Transverse colon (tissue), 4 donors: ENCODE data around the gene TCF7. TPM values are rescaled to one million over a fixed set of nuclear protein-coding genes. Genes with fewer than 3 reads are reported as not detected.

ENCODE experiments used
- DNase-seq: peaks from one replicate; pipeline ENCODE4 v3.0.0-alpha.2; 2019
- H3K27ac ChIP-seq, 4 donors: fragments of 200-600 bp; sonication (generic); 2 replicates each; pipeline ENCODE4 v1.5.1; 2016 to 2018; ENCODE audit warnings: inconsistent platforms in 4 of 4
- H3K27me3 ChIP-seq: fragments of 200-600 bp; sonication (generic); 2 replicates; pipeline ENCODE4 v1.5.1; 2017; ENCODE audit warnings: inconsistent platforms
- H3K36me3 ChIP-seq, 4 donors: fragments of 200-600 bp; sonication (generic); 2 replicates each; pipeline ENCODE4 v1.5.1; 2017 to 2019; ENCODE audit warnings: inconsistent platforms in 4 of 4
- H3K4me1 ChIP-seq, 4 donors: fragments of 200-600 bp; sonication (generic); 2 replicates each; pipeline ENCODE4 v1.5.1; 2017 to 2020; ENCODE audit warnings: inconsistent platforms in 4 of 4
- H3K4me3 ChIP-seq, 4 donors: fragments of 200-600 bp; sonication (generic); 1 replicate in 1 of 4; 2 replicates in 3 of 4; pipeline versions ENCODE4 v1.5.1 to v1.6.1; 2017 to 2019; ENCODE audit warnings: inconsistent platforms in 4 of 4
- H3K9me3 ChIP-seq, 2 donors: fragments of 200-600 bp; sonication (generic); 2 replicates each; pipeline ENCODE4 v1.5.1; 2017 to 2019; ENCODE audit warnings: inconsistent platforms in 2 of 2
- EP300 ChIP-seq: sonication (generic); formaldehyde crosslinking; IDR thresholded peaks from one replicate; pipeline ENCODE4 v1.6.1; 2017; ENCODE audit warnings: antibody characterized with exemption, low read depth
- POLR2A ChIP-seq: fragments of 450-650 bp; IDR thresholded peaks from one replicate; pipeline ENCODE4 v1.6.1; 2016; ENCODE audit warnings: antibody characterized with exemption, mild to moderate bottlenecking, moderate library complexity
- POLR2AphosphoS5 ChIP-seq, 3 donors: sonication (generic); formaldehyde crosslinking; IDR thresholded peaks; one replicate each; pipeline ENCODE4 v1.6.1; 2016; ENCODE audit warnings: antibody characterized with exemption in 3 of 3
- WGBS, 2 donors: methylation state at CpG; one replicate each; pipeline ENCODE4 v1.1.5; 2018; ENCODE audit warnings: low coverage in 1 of 2; 5-methylcytosine and 5-hydroxymethylcytosine counted together
- in situ Hi-C, 4 donors: fragments of 200-750 bp; cut with MboI; loops; one replicate each; pipeline versions ENCODE4 v1.15.0 to v1.15.1; 2017; ENCODE audit warnings: low sequenced_read_pairs in 3 of 4, low pct_ligation_motif_present in 1 of 4, low pct_unique_long_range_greater_than_20kb in 1 of 4
- intact Hi-C: fragments of 100-400 bp; cut with DNase I; formaldehyde crosslinking; loops from one replicate; pipeline ENCODE4 v1.15.1; 2023; ENCODE audit warnings: low total_unique reads
- total RNA-seq, 4 donors: library from RNA; depleted of rRNA; stranded (reverse); fragments of >200 nt; gene quantifications; one replicate each; pipeline ENCODE4 v1.1.0, GENCODE V29; 2016
- TF ChIP-seq, protein P1 (sequence below), 5 experiments: fragments of 200-600 bp in 3 of 5; fragments of 450-650 bp in 2 of 5; sonication (generic) in 3 of 5; IDR thresholded peaks; 1 replicate in 2 of 5; 2 replicates in 3 of 5; pipeline ENCODE4 v1.5.1; 2016 to 2017; ENCODE audit warnings: antibody characterized with exemption in 5 of 5, inconsistent platforms in 3 of 5, mild to moderate bottlenecking in 2 of 5, moderate library complexity in 1 of 5

TCF7 gene
- total RNA-seq, 4 donors from 2014 or later = 0.60 to 7.1 (median 3.1) TPM

DNA sequence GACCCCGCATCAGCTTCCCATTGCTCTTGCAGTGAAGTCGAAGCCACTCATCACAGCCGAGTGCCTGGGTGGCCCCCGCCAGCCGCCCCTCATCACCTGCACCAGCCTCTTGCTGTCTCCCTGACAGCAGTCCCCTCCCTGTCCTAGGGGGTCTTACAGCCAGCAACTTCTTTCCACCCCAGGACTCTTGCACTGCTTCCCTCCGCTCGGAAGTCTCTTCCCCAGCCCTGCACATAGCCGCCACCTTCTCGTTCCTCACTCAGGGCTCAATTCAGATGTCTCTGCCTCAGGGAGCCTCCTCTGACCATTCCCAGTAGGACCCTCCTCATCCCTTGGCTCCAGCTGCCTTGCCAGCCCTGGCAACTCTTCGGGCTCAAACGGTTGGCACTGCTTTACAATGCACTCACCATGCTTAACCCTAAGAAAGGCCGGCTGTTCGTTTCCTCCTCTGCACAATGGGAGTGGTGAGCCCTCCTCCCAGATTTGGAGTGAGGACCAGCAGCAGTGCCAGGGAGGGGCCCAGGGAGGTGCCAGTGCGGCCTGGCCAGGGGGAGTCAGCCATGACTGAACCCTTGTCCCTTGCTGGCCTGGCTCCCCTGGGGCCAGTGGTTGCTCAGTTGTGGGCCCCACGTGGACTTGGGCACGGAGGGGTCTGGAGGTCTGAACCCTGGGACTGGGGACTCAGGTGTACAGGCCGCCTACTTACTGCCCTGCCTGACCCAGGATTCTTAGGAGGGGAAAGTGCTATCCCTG, 6.1 kb downstream of the TCF7 start:
- Histone ChIP-seq H3K27me3 (no peaks in the 10 kb centered on the region), H3K4me3 (no peak overlapping the region), H3K27ac (no peak overlapping the region), H3K4me1 (peaks cover under 1 to 12% (median 5%) of the 10 kb centered on the region in 4 donors), H3K36me3 (no peaks in the 10 kb centered on the region), H3K9me3 (no peaks in the 10 kb centered on the region)
- no peak for DNase-seq
- in situ Hi-C loops (no loop called here), intact Hi-C loops (no loop called here)
- TF ChIP-seq EP300 (no peak), POLR2AphosphoS5 (IDR thresholded peaks at IDR 0.05) (no peak), POLR2A (no peak)
- WGBS, 2 donors = 83 to 89% methylated on average over 2 to 16 of the region's 17 CpGs

DNA sequence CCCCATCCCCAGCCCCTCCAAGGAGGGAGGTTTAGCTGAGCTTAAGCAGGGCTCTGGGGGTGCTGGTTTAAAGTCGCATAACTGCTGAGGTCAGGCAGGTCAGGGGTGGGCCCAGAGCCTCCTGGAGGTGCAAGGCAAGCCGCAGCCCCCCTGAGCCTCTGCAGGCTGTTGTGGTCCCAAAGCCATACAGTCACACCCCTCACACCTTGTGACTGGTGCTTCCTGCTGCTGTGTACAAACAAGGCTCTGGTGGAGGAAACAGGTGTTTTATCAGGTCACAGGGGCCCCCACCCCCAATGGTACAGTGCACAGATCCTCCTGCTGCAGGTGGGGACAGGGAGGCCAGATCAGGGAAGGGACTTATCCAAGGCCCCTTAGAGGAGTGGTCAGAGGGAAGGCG, 8.0 kb downstream of the TCF7 start:
- Histone ChIP-seq H3K36me3 (no peaks in the 10 kb centered on the region), H3K4me1 (peaks cover 3 to 15% (median 8%) of the 10 kb centered on the region in 4 donors), H3K27ac (peak overlapping the region in 2 of 4 donors; percentile 32 to 34), H3K27me3 (no peaks in the 10 kb centered on the region), H3K4me3 (no peak overlapping the region), H3K9me3 (no peaks in the 10 kb centered on the region)
- intact Hi-C loops (no loop called here), in situ Hi-C loops (no loop called here)
- TF ChIP-seq, protein P1, sequence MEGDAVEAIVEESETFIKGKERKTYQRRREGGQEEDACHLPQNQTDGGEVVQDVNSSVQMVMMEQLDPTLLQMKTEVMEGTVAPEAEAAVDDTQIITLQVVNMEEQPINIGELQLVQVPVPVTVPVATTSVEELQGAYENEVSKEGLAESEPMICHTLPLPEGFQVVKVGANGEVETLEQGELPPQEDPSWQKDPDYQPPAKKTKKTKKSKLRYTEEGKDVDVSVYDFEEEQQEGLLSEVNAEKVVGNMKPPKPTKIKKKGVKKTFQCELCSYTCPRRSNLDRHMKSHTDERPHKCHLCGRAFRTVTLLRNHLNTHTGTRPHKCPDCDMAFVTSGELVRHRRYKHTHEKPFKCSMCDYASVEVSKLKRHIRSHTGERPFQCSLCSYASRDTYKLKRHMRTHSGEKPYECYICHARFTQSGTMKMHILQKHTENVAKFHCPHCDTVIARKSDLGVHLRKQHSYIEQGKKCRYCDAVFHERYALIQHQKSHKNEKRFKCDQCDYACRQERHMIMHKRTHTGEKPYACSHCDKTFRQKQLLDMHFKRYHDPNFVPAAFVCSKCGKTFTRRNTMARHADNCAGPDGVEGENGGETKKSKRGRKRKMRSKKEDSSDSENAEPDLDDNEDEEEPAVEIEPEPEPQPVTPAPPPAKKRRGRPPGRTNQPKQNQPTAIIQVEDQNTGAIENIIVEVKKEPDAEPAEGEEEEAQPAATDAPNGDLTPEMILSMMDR (IDR thresholded peaks at IDR 0.05) = no peak
- peak in 1 of 3 donors; percentile 19 for TF ChIP-seq POLR2AphosphoS5 (IDR thresholded peaks at IDR 0.05)
- DNase-seq = peak; percentile 57
- 83 to 86% methylated on average over 1 to 3 of the region's 3 CpGs for WGBS, 2 donors

DNA sequence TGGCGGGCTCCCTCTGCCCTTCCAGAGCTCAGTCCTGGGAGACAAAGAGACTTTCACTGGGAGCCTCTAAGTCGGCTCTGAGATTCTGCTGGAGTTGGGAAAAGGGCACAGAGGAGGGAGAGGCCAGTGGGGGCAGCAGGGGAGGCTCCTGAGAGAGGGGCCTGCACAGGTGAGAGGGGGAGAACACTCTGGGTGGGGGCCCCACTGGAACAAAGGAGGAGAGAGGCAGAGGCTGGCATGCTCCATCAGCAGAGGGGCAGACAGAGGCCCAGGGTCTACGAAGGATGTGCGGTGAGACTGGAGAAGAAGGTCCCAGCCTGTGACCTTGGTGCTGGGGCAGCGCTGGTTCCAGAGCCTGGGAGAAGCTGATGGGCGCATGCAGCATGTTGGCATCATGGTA, 8.9 kb downstream of the TCF7 start:
- peaks cover 3 to 15% (median 8%) of the 10 kb centered on the region in 4 donors for H3K4me1 ChIP-seq
- no peak overlapping the region for H3K4me3 ChIP-seq
- H3K9me3 ChIP-seq = no peaks in the 10 kb centered on the region
- no peak for TF ChIP-seq POLR2AphosphoS5 (IDR thresholded peaks at IDR 0.05)
- TF ChIP-seq, protein P1 (IDR thresholded peaks at IDR 0.05) = no peak
- TF ChIP-seq EP300 = no peak
- TF ChIP-seq POLR2A = no peak
- intact Hi-C loops = no loop called here
- in situ Hi-C loops = no loop called here
- no peaks in the 10 kb centered on the region for H3K36me3 ChIP-seq
- no peaks in the 10 kb centered on the region for H3K27me3 ChIP-seq
- no peak for DNase-seq
- 91% methylated on average over 6 of the region's 6 CpGs; no CpG with 5 or more reads in 1 of the 2 donors for WGBS, 2 donors
- H3K27ac ChIP-seq = peak overlapping the region in 2 of 4 donors; percentile 0 to 34

DNA sequence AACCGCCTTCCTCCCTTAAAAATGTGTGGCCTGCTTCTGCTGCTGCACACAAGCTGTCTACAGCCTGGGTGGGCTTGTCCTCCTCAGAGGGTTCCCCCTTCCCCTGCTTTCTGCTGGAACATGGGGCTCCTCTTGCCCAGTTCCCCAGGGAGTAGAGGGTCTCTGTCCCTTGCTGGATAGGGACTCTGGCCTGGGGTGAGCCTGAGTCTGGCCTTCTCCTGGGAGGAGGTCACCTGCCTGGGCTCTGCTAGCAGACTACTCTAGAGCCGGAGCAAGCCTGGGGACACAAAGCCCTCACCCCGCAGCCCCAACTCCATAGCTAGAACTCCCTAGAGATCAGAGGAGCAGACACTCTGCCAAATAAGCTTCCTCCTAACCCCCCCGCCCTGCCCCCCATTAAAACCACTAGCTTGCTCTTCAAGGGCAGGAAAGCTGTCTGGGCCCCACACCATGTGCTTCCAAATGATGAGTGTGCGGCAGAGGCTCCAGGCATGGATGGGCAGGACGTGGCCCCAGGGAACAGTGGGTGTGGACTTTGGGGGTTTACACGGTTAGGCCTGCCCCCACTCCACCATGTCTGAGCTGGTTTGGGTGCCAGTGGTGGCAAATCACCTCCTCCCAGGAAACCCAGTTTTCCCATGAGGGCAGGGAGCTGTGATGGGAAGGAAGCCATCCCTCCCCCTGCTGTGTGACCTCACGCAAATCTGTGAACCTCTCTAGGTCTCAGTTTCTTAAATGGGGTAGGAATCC, 10.0 kb downstream of the TCF7 start:
- H3K9me3 ChIP-seq = no peaks in the 10 kb centered on the region
- in situ Hi-C loops = no loop called here
- H3K27ac ChIP-seq = peak overlapping the region in 2 of 4 donors; percentile 29 to 37
- intact Hi-C loops = no loop called here
- no peaks in the 10 kb centered on the region for H3K36me3 ChIP-seq
- H3K27me3 ChIP-seq = no peaks in the 10 kb centered on the region
- H3K4me1 ChIP-seq = peaks cover 3 to 15% (median 8%) of the 10 kb centered on the region in 4 donors
- H3K4me3 ChIP-seq = no peak overlapping the region
- 90% methylated on average over 8 of the region's 8 CpGs; no CpG with 5 or more reads in 1 of the 2 donors for WGBS, 2 donors
- DNase-seq = no peak
- TF ChIP-seq, protein P1 (IDR thresholded peaks at IDR 0.05) = no peak
- no peak for TF ChIP-seq EP300
